Measurements from ENCODE around the gene GPR156.

GPR156 gene

GRCh38 chr3:120275618-120276017 is 9.4 kb downstream of the GPR156 start:
- no peak for TF ChIP-seq CTCF (IDR thresholded peaks at IDR 0.05; ENCODE audit: low read length, missing control alignments)
- no peak for DNase-seq (ENCODE audit: low read depth)
- H3K4me3 ChIP-seq (replicated peaks; ENCODE audit: low read depth, low read length): no peak overlapping the region

GRCh38 chr3:120274739-120275167 is 10.3 kb downstream of the GPR156 start:
- no peak overlapping the region for H3K4me3 ChIP-seq (replicated peaks; ENCODE audit: low read depth, low read length)
- peak; percentile 26 for DNase-seq (ENCODE audit: low read depth)
- no peak for TF ChIP-seq CTCF (IDR thresholded peaks at IDR 0.05; ENCODE audit: low read length, missing control alignments)

- H3K4me3 ChIP-seq (replicated peaks; ENCODE audit: low read depth, low read length): no peak overlapping the region
- no peak for DNase-seq (ENCODE audit: low read depth)
- TF ChIP-seq CTCF (IDR thresholded peaks at IDR 0.05; ENCODE audit: low read length, missing control alignments): no peak
These were observed 12.7 kb downstream of the GPR156 start for GRCh38 chr3:120272286-120272685.

- no peak for TF ChIP-seq CTCF (IDR thresholded peaks at IDR 0.05; ENCODE audit: low read length, missing control alignments)
- H3K4me3 ChIP-seq (replicated peaks; ENCODE audit: low read depth, low read length): no peak overlapping the region
- no peak for DNase-seq (ENCODE audit: low read depth)
These were observed 19.0 kb downstream of the GPR156 start for GRCh38 chr3:120265989-120266388.

- DNase-seq (ENCODE audit: low read depth): no peak
- no peak for TF ChIP-seq CTCF (IDR thresholded peaks at IDR 0.05; ENCODE audit: low read length, missing control alignments)
- H3K4me3 ChIP-seq (replicated peaks; ENCODE audit: low read depth, low read length): no peak overlapping the region
These were observed 20.1 kb downstream of the GPR156 start for GRCh38 chr3:120264963-120265362.

GRCh38 chr3:120263792-120264191 is 21.2 kb downstream of the GPR156 start:
- DNase-seq (ENCODE audit: low read depth): no peak
- no peak for TF ChIP-seq CTCF (IDR thresholded peaks at IDR 0.05; ENCODE audit: low read length, missing control alignments)
- no peak overlapping the region for H3K4me3 ChIP-seq (replicated peaks; ENCODE audit: low read depth, low read length)

- no peak overlapping the region for H3K4me3 ChIP-seq (replicated peaks; ENCODE audit: low read depth, low read length)
- TF ChIP-seq CTCF (IDR thresholded peaks at IDR 0.05; ENCODE audit: low read length, missing control alignments): no peak
- no peak for DNase-seq (ENCODE audit: low read depth)
These were observed 27.0 kb downstream of the GPR156 start for GRCh38 chr3:120258009-120258408.

Measured in fibroblast of pulmonary artery (primary cell).